ENCODE results near the gene CRYBG1.
"Not testable (repeated sequence)": the region's sequence is repeated elsewhere in the genome, so short reads cannot be mapped to it uniquely, and the experiment has no call there.

CRYBG1 gene

GRCh38 chr6:106508277-106508676 lies 147.8 kb downstream of the CRYBG1 start:
- ATAC-seq, result no peak

DNA sequence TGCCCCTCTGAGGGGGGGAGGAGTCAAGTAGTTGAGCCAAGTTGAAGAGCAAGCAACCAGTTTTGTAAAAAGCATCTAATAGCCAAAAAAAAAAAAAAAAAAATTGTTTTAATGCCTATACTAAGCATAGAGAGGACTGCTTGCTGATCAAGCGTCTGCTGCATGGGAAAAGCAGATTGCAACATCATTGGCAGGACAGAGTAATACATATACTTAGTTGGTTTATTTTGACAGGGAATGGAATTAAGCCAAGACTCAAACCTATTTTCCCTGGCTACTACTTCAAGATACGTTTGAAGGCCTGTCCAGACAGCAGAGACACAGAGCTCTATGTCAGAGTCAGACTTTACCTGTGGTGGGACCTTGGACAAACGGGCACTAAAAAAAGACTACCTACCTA lies 148.3 kb downstream of the CRYBG1 start:
- ATAC-seq, result no peak

DNA sequence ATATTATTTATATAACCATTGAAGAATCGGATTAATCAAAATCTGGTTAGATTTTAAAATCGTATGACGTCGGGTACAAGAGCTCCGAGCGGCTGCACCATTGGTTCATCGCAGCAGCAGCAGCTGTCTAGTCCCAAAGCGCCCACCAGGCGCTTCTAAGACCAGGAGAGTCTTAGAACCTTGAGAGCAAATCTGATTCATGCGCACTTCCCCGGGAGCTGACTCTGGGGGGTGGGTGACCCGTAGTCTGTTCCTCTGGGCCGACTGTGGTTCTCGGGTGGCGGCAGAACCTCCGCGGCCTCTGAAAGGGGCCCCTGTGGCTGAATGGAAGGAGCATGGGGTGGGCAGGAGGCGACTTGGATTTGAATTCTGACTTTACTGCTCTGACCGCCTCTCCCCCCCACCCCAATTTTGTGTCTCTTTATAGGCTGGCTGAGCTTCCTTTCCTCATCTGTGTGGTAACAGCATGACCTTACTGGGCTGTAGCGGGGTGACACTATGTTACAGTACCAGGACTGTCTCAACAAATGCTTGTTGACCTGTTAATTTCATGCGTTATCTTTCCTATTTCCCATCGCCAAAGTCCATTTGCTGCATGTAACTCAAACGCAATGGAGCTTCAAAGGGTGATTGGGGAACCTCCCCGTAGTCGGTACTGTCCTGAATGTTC lies 149.0 kb downstream of the CRYBG1 start:
- ATAC-seq, result no peak

DNA sequence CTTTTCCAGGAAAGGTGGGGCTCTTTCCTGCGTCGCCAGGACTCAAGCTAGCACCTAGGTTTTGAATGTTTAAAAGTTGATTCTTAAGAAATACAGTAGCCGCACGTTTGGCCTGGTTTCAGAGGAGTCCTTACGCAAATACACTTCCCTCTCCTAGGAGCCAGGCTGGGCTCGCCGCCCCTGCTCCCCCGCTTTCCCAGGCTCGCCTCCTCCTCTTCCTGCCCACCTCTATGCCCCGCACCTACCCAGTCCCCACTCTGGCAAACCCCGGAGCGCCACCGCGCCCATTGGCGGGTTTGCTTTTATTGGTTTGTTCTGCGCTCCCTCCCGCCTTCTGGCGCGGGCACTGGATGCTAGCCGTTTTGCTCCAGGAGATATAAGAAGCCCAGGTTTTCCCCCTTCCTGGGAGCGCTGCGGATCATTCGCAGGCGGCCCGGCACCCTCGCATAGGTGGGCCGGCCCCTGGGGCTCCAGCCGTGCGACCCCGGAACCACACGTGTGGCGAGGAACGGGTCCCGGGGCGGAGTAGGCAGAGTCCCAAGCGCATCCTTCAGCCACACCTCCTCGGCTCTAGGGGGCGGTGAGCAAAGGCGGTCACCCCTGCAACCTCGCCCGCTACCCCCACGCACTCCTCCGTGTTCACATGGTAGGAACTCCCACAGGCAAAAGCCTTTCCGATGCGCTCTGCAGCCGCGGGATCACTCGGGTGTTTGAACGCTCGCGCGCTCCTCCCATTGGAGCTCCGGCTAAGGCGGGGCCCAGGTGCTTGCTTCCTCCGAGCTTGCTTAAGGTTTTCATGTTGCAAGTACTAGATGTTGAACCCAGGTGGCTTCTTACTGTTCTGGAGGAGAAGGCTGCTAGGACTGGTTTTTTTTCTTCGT lies 149.8 kb downstream of the CRYBG1 start:
- peak; percentile 18 to 31 for ATAC-seq

- ATAC-seq, result no peak
Measured at GRCh38 chr6:106511288-106512047, 151.0 kb downstream of the CRYBG1 start.

- ATAC-seq, result peak; percentile 59 to 67
Measured at GRCh38 chr6:106512048-106512967, 151.8 kb downstream of the CRYBG1 start.

DNA sequence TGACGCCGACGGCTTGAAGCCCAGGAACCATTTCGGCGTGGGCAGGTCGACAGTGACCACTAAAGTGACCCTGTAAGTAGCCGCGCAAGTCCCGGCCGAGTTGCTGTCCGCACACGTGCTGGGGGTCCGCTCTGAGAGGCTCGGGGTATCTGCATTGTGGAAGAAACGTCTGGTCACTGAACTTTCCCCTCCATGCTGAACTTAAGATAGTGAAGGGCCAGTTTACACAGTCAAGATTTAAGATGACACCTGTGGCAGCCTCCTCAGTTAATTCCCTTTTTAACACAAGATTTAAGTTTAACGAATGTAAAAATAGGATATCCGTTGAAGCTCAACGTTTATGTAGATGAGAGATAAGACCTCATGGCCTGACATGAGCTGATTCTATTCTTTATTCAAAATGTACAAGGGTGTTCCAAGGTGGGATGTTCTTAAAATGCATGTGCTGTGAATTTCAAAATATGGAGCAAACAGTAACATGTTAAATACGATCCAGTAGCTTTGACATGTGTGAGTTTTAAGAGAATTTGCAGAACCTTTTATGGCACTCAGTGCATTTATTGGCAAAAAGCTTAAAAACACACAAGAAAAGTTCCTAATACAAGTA lies 152.6 kb downstream of the CRYBG1 start:
- no peak for ATAC-seq

GRCh38 chr6:106513808-106514582 lies 153.5 kb downstream of the CRYBG1 start:
- peak; percentile 54 to 59 for ATAC-seq

DNA sequence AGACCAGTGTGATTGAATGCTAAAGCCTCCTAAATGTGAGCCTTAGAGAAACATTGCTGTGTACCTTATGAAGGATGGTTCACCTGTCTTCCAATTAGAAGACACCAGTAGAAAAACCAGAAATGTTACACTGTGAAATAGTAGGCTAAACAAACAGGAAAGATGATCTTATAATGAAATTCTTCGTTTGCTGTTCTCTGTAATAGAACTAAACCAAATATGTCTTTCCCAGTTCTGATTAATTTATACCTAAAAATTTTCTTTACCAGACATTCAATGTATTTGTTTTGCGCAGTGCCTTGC lies 154.0 kb downstream of the CRYBG1 start:
- ATAC-seq, result no peak

GRCh38 chr6:106515582-106515981 lies 155.1 kb downstream of the CRYBG1 start:
- not testable (repeated sequence) for ATAC-seq

DNA sequence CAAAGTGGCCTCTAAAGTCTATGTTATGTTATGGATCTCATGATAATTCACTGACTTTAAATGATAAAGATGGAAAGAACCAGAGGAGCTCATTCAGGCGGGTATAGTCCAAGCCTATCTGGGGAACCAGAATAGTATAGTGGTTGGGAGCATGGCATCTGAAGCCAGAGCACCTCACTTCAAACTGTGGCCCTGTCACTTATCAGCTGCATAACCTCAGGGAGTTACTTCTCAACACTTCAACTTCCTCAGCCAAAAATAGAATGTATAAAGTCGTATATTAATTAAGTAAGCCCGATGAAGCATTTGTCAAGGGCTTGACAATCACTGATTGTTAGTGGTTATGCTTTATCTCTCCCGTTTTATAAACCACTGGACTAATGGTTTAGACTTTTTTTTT lies 156.1 kb downstream of the CRYBG1 start:
- no peak for ATAC-seq

DNA sequence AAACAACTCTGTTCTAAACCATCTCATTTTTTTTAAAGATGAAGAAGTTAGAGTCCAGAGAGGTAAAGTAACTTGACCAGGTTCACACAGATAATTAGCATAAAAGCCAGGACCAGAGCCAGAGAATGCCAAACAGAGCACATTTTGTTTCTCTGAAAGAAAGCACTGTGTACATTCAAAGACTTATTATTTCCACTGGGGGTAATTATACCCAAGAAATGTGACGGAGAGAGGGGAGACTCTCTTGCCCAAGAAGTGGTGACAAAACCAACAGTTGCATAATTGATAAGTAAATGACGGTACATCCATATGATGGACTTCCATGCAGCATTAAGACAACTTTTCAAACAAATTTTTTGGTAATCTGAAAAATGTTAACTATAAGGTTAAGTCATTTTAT lies 157.2 kb downstream of the CRYBG1 start:
- no peak for ATAC-seq

GRCh38 chr6:106518748-106519147 lies 158.2 kb downstream of the CRYBG1 start:
- no peak for ATAC-seq

DNA sequence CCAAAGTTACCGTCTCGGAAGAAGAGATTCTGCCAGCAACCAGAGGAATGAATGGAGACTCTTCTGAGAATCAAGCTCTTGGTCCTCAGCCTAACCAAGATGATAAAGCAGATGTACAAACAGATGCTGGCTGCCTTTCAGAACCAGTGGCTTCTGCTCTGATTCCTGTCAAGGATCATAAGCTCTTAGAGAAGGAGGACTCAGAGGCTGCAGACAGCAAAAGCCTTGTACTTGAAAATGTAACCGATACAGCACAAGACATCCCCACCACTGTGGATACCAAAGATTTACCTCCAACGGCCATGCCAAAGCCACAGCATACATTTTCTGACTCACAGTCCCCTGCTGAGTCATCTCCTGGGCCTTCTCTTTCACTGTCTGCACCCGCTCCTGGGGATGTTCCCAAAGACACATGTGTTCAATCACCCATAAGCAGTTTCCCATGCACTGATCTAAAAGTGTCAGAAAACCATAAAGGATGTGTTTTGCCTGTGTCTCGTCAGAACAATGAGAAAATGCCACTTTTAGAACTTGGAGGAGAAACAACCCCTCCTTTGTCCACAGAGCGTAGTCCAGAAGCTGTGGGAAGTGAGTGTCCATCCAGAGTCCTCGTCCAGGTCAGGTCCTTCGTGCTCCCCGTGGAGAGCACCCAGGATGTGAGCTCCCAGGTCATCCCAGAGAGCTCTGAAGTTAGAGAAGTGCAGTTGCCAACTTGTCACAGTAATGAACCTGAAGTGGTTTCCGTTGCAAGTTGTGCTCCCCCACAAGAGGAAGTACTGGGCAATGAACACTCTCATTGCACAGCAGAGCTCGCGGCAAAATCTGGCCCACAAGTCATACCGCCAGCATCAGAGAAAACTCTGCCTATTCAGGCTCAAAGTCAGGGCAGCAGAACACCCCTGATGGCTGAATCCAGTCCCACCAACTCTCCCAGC lies 159.2 kb downstream of the CRYBG1 start:
- peak; percentile 64 to 68 for ATAC-seq

- peak; percentile 76 to 78 for ATAC-seq
Measured at GRCh38 chr6:106520711-106521401, 160.3 kb downstream of the CRYBG1 start.

DNA sequence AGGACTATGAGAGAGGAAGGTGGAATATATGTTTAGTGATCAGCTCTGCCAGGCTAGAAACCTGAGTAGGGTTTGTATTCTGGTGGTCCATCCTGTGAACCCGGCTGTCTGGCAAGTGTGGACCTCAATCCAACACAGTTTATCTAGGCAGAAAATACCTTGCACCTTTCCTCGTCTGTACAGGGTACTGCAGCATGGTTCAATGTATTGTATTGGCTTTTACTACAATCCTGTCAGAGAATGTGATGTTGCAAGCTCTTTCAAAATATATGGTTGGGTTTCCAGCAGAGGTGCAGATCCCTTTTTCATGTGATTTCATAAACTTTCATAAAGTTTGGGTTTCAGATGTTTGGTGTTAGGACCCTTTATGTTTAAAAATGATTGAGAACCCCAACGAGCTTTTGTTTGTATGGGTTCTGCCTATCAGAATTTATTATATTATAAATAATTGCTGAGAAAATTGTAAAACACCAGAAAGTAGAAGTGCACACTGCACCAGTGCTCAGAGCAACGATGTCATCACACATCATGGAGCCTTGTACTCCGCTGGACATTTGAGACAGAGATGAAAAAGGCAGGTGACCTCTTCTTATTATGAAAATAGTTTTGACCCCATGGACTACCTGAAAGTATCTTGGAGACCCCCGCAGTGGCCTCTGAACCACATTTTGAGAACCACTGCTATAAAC lies 162.2 kb downstream of the CRYBG1 start:
- no peak for ATAC-seq

DNA sequence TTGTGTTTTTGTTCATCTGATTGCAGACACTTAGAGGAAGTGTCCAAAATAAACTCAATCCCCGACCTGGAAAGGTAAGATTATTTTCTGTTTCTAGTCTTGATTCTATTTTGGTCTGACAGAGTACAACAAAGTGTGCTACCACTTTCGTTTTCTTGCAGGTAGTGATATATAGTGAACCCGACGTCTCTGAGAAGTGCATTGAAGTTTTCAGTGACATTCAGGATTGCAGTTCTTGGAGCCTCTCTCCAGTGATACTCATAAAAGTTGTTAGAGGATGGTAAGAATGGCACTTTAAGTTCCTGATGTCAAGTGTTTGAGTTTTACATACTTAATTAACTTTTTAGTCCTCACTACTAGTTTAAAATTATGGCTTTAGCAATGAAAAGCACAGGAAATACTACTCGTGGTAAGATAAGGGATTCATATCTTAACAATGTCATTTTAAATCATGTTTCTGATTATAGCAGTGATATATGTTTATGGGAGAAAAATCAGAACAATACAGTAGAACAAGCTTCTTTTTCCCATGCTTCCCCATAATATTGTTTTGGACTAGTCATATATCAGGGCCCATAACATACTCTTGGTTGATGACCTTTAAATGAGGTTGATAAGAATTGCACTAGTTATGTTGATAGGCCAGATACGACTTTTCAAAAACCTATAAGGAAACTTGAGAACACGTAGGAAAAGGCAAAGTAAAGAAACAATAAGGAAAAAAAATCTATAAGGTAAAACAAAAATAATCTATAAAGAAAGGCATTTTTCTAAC lies 164.8 kb downstream of the CRYBG1 start:
- peak; percentile 24 to 26 for ATAC-seq

DNA sequence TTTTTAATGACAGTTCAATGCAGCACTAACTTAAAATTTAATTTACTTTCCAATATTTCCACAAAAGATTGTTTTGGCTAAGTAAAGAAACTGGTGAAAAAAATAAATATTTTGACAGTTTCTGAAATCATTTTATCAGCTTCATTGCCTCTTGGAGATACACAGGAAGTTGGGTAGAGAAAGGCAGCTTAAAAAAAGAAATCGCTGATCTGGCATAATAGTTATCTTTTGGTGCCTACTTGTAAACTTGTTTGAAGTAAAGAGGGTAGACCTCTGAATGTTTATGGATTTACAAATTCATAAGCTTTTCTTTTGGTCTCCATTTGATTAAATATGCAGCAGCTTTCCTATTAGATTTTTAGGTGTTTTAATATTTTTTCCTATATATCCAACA lies 165.4 kb downstream of the CRYBG1 start:
- no peak for ATAC-seq
